ENCODE data around the gene MORC4. TPM values are rescaled to one million over a fixed set of nuclear protein-coding genes. Genes with fewer than 3 reads are reported as not detected.

The MORC4 gene
- total RNA-seq, 1 experiment from 2014 or later, result 31.6 TPM

DNA sequence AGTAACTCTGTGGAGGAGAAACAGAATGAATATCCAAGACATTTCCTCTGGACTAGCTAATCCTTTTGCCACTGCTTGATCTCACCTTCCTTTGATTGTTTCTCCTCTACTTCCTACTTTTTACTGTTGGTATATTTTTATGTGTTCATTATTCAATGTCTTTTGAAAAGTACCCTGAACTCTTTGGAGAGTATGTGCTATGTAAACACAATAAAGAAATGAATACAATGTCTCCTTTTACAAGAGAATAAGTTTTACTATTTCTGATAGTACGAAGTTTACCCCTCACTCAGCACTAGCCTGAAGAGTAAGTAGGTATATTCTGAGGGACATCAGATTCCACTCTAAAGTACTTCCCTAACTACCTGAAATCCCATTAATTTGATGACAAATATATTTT is 59.9 kb downstream of the MORC4 start:
- Mint-ChIP-seq H3K27me3 (ENCODE audit: unreplicated experiment) (no peaks in the 10 kb centered on the region), H3K4me1 (ENCODE audit: low read depth, unreplicated experiment) (no peaks in the 10 kb centered on the region), H3K9me3 (ENCODE audit: low read depth, unreplicated experiment) (no peaks in the 10 kb centered on the region), H3K4me3 (ENCODE audit: low read depth, unreplicated experiment) (no peak overlapping the region), H3K27ac (ENCODE audit: unreplicated experiment) (no peak overlapping the region), H3K36me3 (ENCODE audit: insufficient read depth, unreplicated experiment) (peaks cover 9% of the 10 kb centered on the region)
- TF ChIP-seq, protein P1, sequence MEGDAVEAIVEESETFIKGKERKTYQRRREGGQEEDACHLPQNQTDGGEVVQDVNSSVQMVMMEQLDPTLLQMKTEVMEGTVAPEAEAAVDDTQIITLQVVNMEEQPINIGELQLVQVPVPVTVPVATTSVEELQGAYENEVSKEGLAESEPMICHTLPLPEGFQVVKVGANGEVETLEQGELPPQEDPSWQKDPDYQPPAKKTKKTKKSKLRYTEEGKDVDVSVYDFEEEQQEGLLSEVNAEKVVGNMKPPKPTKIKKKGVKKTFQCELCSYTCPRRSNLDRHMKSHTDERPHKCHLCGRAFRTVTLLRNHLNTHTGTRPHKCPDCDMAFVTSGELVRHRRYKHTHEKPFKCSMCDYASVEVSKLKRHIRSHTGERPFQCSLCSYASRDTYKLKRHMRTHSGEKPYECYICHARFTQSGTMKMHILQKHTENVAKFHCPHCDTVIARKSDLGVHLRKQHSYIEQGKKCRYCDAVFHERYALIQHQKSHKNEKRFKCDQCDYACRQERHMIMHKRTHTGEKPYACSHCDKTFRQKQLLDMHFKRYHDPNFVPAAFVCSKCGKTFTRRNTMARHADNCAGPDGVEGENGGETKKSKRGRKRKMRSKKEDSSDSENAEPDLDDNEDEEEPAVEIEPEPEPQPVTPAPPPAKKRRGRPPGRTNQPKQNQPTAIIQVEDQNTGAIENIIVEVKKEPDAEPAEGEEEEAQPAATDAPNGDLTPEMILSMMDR (IDR thresholded peaks at IDR 0.05; ENCODE audit: unreplicated experiment), result no peak
- DNase-seq, result no peak
- intact Hi-C loops (cut with micrococcal nuclease; ENCODE audit: unreplicated experiment), result no loop called here
- no TSS peak for BruUV-seq (replicated peaks)
- CTCF ChIA-PET, result no interaction called here

DNA sequence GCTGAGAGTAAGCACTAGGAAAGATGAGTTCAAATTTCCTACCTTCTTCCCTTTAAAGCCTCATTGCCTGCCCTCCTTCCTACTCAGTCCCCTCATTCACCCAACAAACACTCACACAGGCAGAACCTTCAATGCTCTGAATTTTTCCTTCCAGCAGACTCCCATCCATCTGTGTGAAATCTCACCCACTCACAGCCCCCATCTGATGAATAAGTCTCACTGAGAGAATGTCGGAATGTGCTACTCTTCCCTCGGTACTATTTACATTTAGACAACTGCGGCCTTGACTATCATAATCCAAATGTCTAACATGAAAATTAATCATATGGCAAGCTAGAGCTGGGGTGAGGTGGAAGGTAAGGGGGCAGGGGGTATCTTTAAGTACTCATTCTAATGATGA is 60.4 kb downstream of the MORC4 start:
- intact Hi-C loops (cut with micrococcal nuclease; ENCODE audit: unreplicated experiment), result no loop called here
- CTCF ChIA-PET, result no interaction called here
- Mint-ChIP-seq H3K27ac (ENCODE audit: unreplicated experiment) (no peak overlapping the region), H3K4me3 (ENCODE audit: low read depth, unreplicated experiment) (no peak overlapping the region), H3K27me3 (ENCODE audit: unreplicated experiment) (no peaks in the 10 kb centered on the region), H3K36me3 (ENCODE audit: insufficient read depth, unreplicated experiment) (peaks cover 9% of the 10 kb centered on the region), H3K4me1 (ENCODE audit: low read depth, unreplicated experiment) (no peaks in the 10 kb centered on the region), H3K9me3 (ENCODE audit: low read depth, unreplicated experiment) (no peaks in the 10 kb centered on the region)
- no TSS peak for BruUV-seq (replicated peaks)
- TF ChIP-seq, protein P1 (IDR thresholded peaks at IDR 0.05; ENCODE audit: unreplicated experiment), result no peak
- DNase-seq, result no peak

DNA sequence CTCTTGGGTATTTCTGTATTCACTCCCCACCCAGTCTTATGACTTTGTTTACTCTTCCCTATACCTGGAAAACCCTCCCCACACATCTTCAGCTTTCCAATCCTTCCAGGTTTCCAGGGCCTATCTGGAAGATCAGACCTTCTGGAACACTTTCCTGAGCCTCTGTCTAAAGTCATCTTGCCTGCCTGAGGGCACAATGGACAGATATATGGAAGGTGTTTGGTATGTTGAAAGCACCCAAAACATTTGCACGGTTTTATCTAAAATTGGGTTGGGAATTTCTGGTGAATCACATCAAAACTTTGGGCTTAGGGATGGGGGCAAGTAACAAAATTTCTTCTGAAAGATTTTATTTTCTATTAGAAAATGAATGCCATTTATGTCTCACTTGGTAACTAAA is 63.8 kb downstream of the MORC4 start:
- Mint-ChIP-seq H3K4me1 (ENCODE audit: low read depth, unreplicated experiment) (peaks cover 23% of the 10 kb centered on the region), H3K9me3 (ENCODE audit: low read depth, unreplicated experiment) (no peaks in the 10 kb centered on the region), H3K27ac (ENCODE audit: unreplicated experiment) (no peak overlapping the region), H3K27me3 (ENCODE audit: unreplicated experiment) (no peaks in the 10 kb centered on the region), H3K36me3 (ENCODE audit: insufficient read depth, unreplicated experiment) (peaks cover 11% of the 10 kb centered on the region), H3K4me3 (ENCODE audit: low read depth, unreplicated experiment) (no peak overlapping the region)
- intact Hi-C loops (cut with micrococcal nuclease; ENCODE audit: unreplicated experiment), result no loop called here
- TF ChIP-seq, protein P1 (IDR thresholded peaks at IDR 0.05; ENCODE audit: unreplicated experiment), result no peak
- DNase-seq, result no peak
- no TSS peak for BruUV-seq (replicated peaks)
- CTCF ChIA-PET, result no interaction called here

DNA sequence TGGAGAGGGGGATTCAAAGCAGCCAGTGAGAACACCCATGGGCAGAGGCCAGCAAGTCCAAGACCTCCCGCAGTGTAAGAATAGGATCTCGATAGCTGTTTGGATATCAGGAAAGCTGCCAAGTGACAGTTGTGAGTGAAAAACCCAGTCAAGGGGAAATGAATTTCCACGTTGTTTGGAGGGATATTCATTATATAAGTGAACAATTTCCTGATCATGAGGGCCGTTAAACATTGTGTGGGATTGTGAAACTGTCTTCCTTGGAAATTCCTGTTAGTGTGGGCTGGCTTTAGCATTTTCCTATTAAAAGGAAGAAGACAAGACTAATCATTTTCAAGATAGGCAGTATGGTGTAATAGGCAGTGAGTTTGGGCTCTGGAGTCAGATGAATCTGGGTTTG is 64.8 kb downstream of the MORC4 start:
- Mint-ChIP-seq H3K4me1 (ENCODE audit: low read depth, unreplicated experiment) (peaks cover 29% of the 10 kb centered on the region), H3K4me3 (ENCODE audit: low read depth, unreplicated experiment) (no peak overlapping the region), H3K27me3 (ENCODE audit: unreplicated experiment) (no peaks in the 10 kb centered on the region), H3K9me3 (ENCODE audit: low read depth, unreplicated experiment) (no peaks in the 10 kb centered on the region), H3K36me3 (ENCODE audit: insufficient read depth, unreplicated experiment) (peaks cover 11% of the 10 kb centered on the region), H3K27ac (ENCODE audit: unreplicated experiment) (no peak overlapping the region)
- CTCF ChIA-PET, result no interaction called here
- no peak for DNase-seq
- BruUV-seq (replicated peaks), result no TSS peak
- TF ChIP-seq, protein P1 (IDR thresholded peaks at IDR 0.05; ENCODE audit: unreplicated experiment), result no peak
- intact Hi-C loops (cut with micrococcal nuclease; ENCODE audit: unreplicated experiment), result no loop called here
